ENCODE data around the gene MCTP1. TPM values are rescaled to one million over a fixed set of nuclear protein-coding genes. Genes with fewer than 3 reads are reported as not detected.

MCTP1 gene
- total and polyA plus RNA-seq, 2 of the 13 experiments (the other 11 are each of a cell fraction or from before 2014, with no cell fraction given): 0.15 to 0.48 TPM

DNA sequence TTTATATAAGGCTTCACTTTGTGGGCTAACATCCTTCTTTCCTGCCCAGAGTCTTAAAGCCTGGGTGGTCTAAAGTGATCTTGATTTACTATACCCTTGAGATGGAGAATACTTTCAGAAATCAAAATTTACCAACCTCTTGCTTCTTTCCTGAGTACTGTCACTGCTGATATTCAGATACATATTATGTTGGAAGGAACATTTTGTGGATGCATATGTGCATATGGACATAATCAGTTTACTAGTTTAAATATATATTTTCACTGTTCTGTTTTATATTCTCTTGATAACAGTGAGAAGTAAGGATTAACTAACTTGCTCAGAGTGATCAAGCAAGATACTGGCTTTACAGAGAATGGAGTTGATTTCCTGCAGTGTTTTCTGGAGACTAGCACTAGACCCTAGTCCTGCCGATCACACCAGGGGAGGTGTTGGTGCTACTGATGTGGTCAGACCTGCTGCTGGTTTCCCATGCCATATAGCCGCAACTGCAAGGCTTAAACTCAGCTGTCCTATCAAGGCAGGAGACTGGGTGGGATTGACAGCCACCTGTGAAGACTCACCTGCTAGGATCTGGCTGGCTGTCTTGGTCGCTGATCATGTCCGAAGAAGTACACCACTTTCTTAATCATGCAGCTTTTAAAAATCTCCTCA, 608.8 kb downstream of the MCTP1 start:
- POLR2A ChIA-PET: no interaction called here
- CTCF ChIA-PET (ENCODE audit: low intra/inter-chr PET ratio, low total read pairs): no interaction called here
- Histone ChIP-seq H3K9ac (ENCODE audit: insufficient read depth, low read depth, low read length) (no peak overlapping the region), H2AFZ (ENCODE audit: low read length) (no peak overlapping the region), H3K27me3 (ENCODE audit: control insufficient read depth in 1 of 2, insufficient read depth in 2 of 2, low read length in 2 of 2) (no peaks in the 10 kb centered on the region), H3K4me1 (ENCODE audit: insufficient read depth, low read length) (no peaks in the 10 kb centered on the region), H3K4me3 (replicated peaks in 1 of 3; ENCODE audit: insufficient read depth in 1 of 3, low read depth in 2 of 3, low read length in 3 of 3) (no peak overlapping the region), H4K20me1 (ENCODE audit: insufficient read depth, low read length) (no peaks in the 10 kb centered on the region), H3K36me3 (replicated peaks in 1 of 2; ENCODE audit: control insufficient read depth in 1 of 2, insufficient read depth in 2 of 2, low read length in 2 of 2) (peaks cover 0 to 7% of the 10 kb centered on the region in 2 experiments; a peak in 1 of 5 replicates), H3K27ac (ENCODE audit: extremely low read length, insufficient read depth, low read length) (no peak overlapping the region), H3K4me2 (ENCODE audit: low read depth, low read length) (no peak overlapping the region), H3K9me3 (ENCODE audit: low read length) (no peaks in the 10 kb centered on the region), H3K79me2 (ENCODE audit: insufficient read depth, low read length) (no peaks in the 10 kb centered on the region)
- in situ Hi-C loops (cut with HindIII; ENCODE audit: extremely low pct_ligation_motif_present, low pct_unique_long_range_greater_than_20kb) (no loop called here), intact Hi-C loops (cut with micrococcal nuclease; ENCODE audit: unreplicated experiment) (no loop called here)
- no TSS peak for BruUV-seq (replicated peaks)
- ATAC-seq (no peak), DNase-seq (ENCODE audit: low spot score) (no peak), FAIRE-seq (no peak)
- WGBS (ENCODE audit: low lambda C conversion rate): 100% methylated on average over 2 of the region's 4 CpGs
- TF ChIP-seq MIER2 (CRISPR knock-in tag; IDR thresholded peaks at IDR 0.05) (no peak), ZFP36L2 (CRISPR knock-in tag; IDR thresholded peaks at IDR 0.05) (no peak), KLF12 (CRISPR knock-in tag; IDR thresholded peaks at IDR 0.05; ENCODE audit: borderline replicate concordance) (no peak), ZNF605 (CRISPR knock-in tag; IDR thresholded peaks at IDR 0.05) (no peak), JUNB (CRISPR knock-in tag; IDR thresholded peaks at IDR 0.05; ENCODE audit: borderline replicate concordance) (no peak), HOXD1 (CRISPR knock-in tag; IDR thresholded peaks at IDR 0.05) (no peak), ZBTB39 (CRISPR knock-in tag; IDR thresholded peaks at IDR 0.05) (no peak), HNRNPLL (IDR thresholded peaks at IDR 0.05; ENCODE audit: low read depth, low read length, poor library complexity, severe bottlenecking) (no peak), ZBTB33 (CRISPR knock-in tag; IDR thresholded peaks at IDR 0.05) (no peak)
- TF ChIP-seq, protein P1, sequence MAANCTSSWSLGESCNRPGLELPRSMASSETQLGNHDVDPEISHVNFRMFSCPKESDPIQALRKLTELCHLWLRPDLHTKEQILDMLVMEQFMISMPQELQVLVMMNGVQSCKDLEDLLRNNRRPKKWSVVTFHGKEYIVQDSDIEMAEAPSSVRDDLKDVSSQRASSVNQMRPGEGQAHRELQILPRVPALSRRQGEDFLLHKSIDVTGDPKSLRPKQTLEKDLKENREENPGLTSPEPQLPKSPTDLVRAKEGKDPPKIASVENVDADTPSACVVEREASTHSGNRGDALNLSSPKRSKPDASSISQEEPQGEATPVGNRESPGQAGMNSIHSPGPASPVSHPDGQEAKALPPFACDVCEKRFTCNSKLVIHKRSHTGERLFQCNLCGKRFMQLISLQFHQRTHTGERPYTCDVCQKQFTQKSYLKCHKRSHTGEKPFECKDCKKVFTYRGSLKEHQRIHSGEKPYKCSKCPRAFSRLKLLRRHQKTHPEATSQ (CRISPR knock-in tag; IDR thresholded peaks at IDR 0.05; ENCODE audit: borderline replicate concordance): no peak
- TF ChIP-seq, protein P2, sequence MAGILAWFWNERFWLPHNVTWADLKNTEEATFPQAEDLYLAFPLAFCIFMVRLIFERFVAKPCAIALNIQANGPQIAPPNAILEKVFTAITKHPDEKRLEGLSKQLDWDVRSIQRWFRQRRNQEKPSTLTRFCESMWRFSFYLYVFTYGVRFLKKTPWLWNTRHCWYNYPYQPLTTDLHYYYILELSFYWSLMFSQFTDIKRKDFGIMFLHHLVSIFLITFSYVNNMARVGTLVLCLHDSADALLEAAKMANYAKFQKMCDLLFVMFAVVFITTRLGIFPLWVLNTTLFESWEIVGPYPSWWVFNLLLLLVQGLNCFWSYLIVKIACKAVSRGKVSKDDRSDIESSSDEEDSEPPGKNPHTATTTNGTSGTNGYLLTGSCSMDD (CRISPR knock-in tag; IDR thresholded peaks at IDR 0.05): no peak
